OCI-LY7 (cell line): Measurements from ENCODE around the gene DNMT3A. TPM values are rescaled to one million over a fixed set of nuclear protein-coding genes. Genes with fewer than 3 reads are reported as not detected.

ENCODE experiments used
- BruUV-seq: library from RNA; stranded (reverse); fragments of 400-500 nt; replicated peaks from 2 replicates; lab custom pipeline; 2021; lab: Mats Ljungman, UMichigan
- CTCF ChIA-PET: fragments of 300-600 bp; sonication (Branson Sonifier 250); formaldehyde crosslinking; loops from one replicate; lab custom pipeline; 2022; ENCODE audit warnings: antibody characterized with exemption; ENCODE audit not compliant: unreplicated experiment; lab: Charles Lee
- POLR2A ChIA-PET: fragments of 300-600 bp; sonication (Branson Sonifier 250); formaldehyde crosslinking; loops from one replicate; lab custom pipeline; 2022; ENCODE audit warnings: antibody characterized with exemption; lab: Charles Lee
- DNase-seq: peaks from one replicate; pipeline ENCODE4 v3.0.0-alpha.2; 2015; ENCODE audit warnings: low spot score
- H2AFZ ChIP-seq: fragments of 200-600 bp; sonication (generic), shearing (Covaris generic); 2 replicates; pipeline ENCODE4 v1.6.1; 2014; ENCODE audit warnings: mild to moderate bottlenecking, antibody characterized with exemption, low read length, moderate library complexity
- H3K27ac ChIP-seq: fragments of 200-600 bp; sonication (generic); 2 replicates; pipeline ENCODE4 v1.5.1; 2014; ENCODE audit warnings: mixed run types, low read depth, mild to moderate bottlenecking, moderate library complexity, low read length, inconsistent platforms; ENCODE audit not compliant: poor library complexity, severe bottlenecking
- H3K36me3 ChIP-seq: fragments of 200-600 bp; sonication (generic); 2 replicates; pipeline ENCODE4 v1.6.1; 2014; ENCODE audit warnings: mild to moderate bottlenecking, antibody characterized with exemption, low read length, moderate library complexity, mixed read lengths; ENCODE audit not compliant: insufficient read depth
- H3K4me1 ChIP-seq: fragments of 200-600 bp; sonication (generic); 2 replicates; pipeline ENCODE4 v1.5.1; 2014; ENCODE audit warnings: mild to moderate bottlenecking, low read length; ENCODE audit not compliant: insufficient read depth, poor library complexity, severe bottlenecking
- H3K4me2 ChIP-seq: fragments of 200-600 bp; sonication (generic); 2 replicates; pipeline ENCODE4 v1.6.1; 2014; ENCODE audit warnings: mild to moderate bottlenecking, low read length
- H3K4me3 ChIP-seq: fragments of 200-600 bp; sonication (generic); 2 replicates; pipeline ENCODE4 v1.5.1; 2014; ENCODE audit warnings: mild to moderate bottlenecking, low read depth, low read length; ENCODE audit not compliant: poor library complexity, severe bottlenecking
- H3K79me2 ChIP-seq: fragments of 200-600 bp; sonication (generic); 2 replicates; pipeline ENCODE4 v1.6.1; 2016; ENCODE audit warnings: low read depth, mild to moderate bottlenecking, low read length, moderate library complexity, mixed read lengths; ENCODE audit not compliant: insufficient read depth
- H3K9me2 ChIP-seq: fragments of 200-600 bp; sonication (generic); 2 replicates; pipeline ENCODE4 v1.6.1; 2016; ENCODE audit warnings: mild to moderate bottlenecking, low read length, mixed read lengths; ENCODE audit not compliant: insufficient read depth
- H3K9me3 ChIP-seq: fragments of 200-600 bp; sonication (generic); 2 replicates; pipeline ENCODE4 v1.6.1; 2014; ENCODE audit warnings: mild to moderate bottlenecking, mixed run types, low read length, mixed read lengths
- H4K20me1 ChIP-seq: fragments of 200-600 bp; sonication (generic); 2 replicates; pipeline ENCODE4 v1.6.1; 2014; ENCODE audit warnings: mild to moderate bottlenecking, antibody characterized with exemption, low read length, moderate library complexity, mixed read lengths; ENCODE audit not compliant: insufficient read depth
- CTCF ChIP-seq: fragments of 200-600 bp; sonication (generic); conservative IDR thresholded peaks from 2 replicates; pipeline ENCODE4 v1.5.1; 2014; ENCODE audit warnings: mild to moderate bottlenecking, antibody characterized with exemption, low read length, moderate library complexity, mixed read lengths
- EZH2phosphoT487 ChIP-seq: fragments of 200-600 bp; sonication (generic); IDR thresholded peaks from 2 replicates; pipeline ENCODE4 v1.6.1; 2018; ENCODE audit warnings: low read depth, borderline replicate concordance, mild to moderate bottlenecking, mixed run types, antibody characterized with exemption, low read length, moderate library complexity, mixed read lengths
- intact Hi-C: fragments of 100-400 bp; cut with micrococcal nuclease; formaldehyde crosslinking; loops from one replicate; pipeline ENCODE4 v1.10.0; 2022; ENCODE audit not compliant: unreplicated experiment
- total RNA-seq, 2 experiments: library from RNA; depleted of rRNA in 1 of 2; stranded (reverse); fragments of >200 nt in 1 of 2; shearing (Covaris generic) in 1 of 2; gene quantifications; 2 replicates each; pipeline ENCODE4 v1.2.3, GENCODE V29; 2014 to 2022

Gene DNMT3A
- total RNA-seq, 2 experiments from 2014 or later, result 2.8 to 7.3 TPM

DNA sequence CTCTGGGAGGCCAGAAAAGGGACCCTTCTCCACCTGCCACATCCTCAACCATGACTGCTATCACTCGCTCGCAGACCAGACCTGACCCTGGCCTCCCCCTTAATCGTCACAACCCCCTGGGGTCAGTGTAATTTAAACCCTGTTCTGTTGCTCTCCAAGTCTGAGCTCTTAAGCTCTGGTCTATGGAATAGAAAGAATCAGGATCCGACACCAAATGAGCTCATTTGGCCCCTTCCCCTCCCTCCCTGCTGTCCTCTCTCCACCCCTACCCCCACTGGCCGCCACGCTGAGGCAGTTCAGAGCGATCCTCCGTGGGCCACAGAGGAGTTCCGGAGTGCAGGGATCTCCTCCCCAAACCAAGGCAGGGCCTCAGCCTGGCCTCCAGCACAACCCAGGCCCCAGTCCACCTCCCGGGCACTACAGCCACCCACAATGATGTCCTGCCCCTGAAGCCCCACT, 5.3 kb downstream of the DNMT3A start:
- no peaks in the 10 kb centered on the region for H3K9me3 ChIP-seq
- H3K4me1 ChIP-seq, result peaks cover 12% of the 10 kb centered on the region
- no peaks in the 10 kb centered on the region for H3K9me2 ChIP-seq
- no peak for DNase-seq
- H3K36me3 ChIP-seq, result no peaks in the 10 kb centered on the region
- H3K4me3 ChIP-seq, result no peak overlapping the region
- no TSS peak for BruUV-seq
- intact Hi-C loops, result no loop called here
- TF ChIP-seq CTCF, result no peak
- no peak for TF ChIP-seq EZH2phosphoT487
- H3K4me2 ChIP-seq, result no peak overlapping the region
- H4K20me1 ChIP-seq, result no peaks in the 10 kb centered on the region; the same call in 1 of the 2 replicates
- POLR2A ChIA-PET, result no interaction called here
- no peak overlapping the region for H2AFZ ChIP-seq
- H3K27ac ChIP-seq, result no peak overlapping the region
- CTCF ChIA-PET, result no interaction called here
- H3K79me2 ChIP-seq, result no peaks in the 10 kb centered on the region

DNA sequence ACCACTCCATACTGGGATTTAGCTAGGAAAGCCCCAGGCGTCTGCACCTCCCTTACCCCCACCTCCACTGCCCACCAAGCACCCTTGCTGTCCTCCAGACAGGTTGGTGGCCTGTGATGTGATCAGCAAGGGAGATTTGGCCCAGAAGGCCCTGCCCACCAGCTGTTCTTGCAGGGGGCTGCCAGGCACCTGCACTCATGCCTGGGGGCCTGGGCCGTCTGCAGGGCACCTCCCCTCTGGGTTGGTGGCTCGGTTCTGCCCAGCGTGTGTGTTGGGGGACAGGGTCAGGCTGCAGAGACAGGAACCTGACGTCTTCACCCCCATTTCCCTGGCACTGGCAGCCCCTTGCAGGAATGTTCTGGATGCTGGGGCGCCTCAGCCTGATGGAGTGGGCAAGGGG, 5.8 kb downstream of the DNMT3A start:
- ChIA-PET POLR2A (interaction anchor here (0.5 to 0.7 kb wide), 2 partner anchors 32 to 749 kb away, joined by 4 to 7 read pairs; no protein-coding TSS in a partner anchor), CTCF (no interaction called here)
- H3K4me1 ChIP-seq, result peaks cover 12% of the 10 kb centered on the region
- TF ChIP-seq CTCF (no peak), EZH2phosphoT487 (no peak)
- H3K9me2 ChIP-seq, result no peaks in the 10 kb centered on the region
- H3K79me2 ChIP-seq, result no peaks in the 10 kb centered on the region
- BruUV-seq, result no TSS peak
- H3K4me3 ChIP-seq, result no peak overlapping the region
- H3K4me2 ChIP-seq, result no peak overlapping the region
- H3K36me3 ChIP-seq, result no peaks in the 10 kb centered on the region
- intact Hi-C loops, result no loop called here
- no peaks in the 10 kb centered on the region; the same call in 1 of the 2 replicates for H4K20me1 ChIP-seq
- no peaks in the 10 kb centered on the region for H3K9me3 ChIP-seq
- DNase-seq, result no peak
- no peak overlapping the region for H3K27ac ChIP-seq
- no peak overlapping the region for H2AFZ ChIP-seq

DNA sequence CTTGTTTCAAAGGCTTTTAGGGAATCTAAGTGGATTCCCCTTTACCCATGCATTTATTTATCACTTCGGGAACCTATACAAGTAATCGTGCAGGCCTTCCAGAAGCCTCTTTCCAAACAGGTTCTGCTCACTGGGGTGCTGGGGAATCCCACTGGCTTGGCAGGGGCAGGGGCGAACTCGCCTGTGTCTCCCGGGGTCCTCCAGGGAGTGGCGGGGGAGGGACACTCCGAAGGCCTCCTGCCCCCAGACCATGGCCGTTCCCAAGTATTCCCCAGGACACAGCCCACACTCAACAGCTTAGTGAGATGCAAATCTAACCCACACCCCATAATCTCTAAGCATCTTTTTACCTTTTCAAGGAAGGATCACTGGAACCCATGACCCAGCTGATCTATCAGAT, 6.5 kb downstream of the DNMT3A start:
- no peak overlapping the region for H3K27ac ChIP-seq
- no peaks in the 10 kb centered on the region for H3K9me3 ChIP-seq
- H3K4me2 ChIP-seq, result no peak overlapping the region
- H3K79me2 ChIP-seq, result no peaks in the 10 kb centered on the region
- CTCF ChIA-PET, result no interaction called here
- intact Hi-C loops, result no loop called here
- H3K36me3 ChIP-seq, result no peaks in the 10 kb centered on the region
- TF ChIP-seq CTCF (no peak), EZH2phosphoT487 (no peak)
- no TSS peak for BruUV-seq
- peaks cover 12% of the 10 kb centered on the region for H3K4me1 ChIP-seq
- DNase-seq, result no peak
- H3K4me3 ChIP-seq, result no peak overlapping the region
- no peaks in the 10 kb centered on the region for H3K9me2 ChIP-seq
- H2AFZ ChIP-seq, result no peak overlapping the region
- no peaks in the 10 kb centered on the region; the same call in 1 of the 2 replicates for H4K20me1 ChIP-seq
- POLR2A ChIA-PET, result interaction anchor here (0.5 to 0.7 kb wide), 2 partner anchors 31 to 749 kb away, joined by 4 to 7 read pairs; no protein-coding TSS in a partner anchor
